Measurements from ENCODE around the gene GP1BB. TPM values are rescaled to one million over a fixed set of nuclear protein-coding genes. Genes with fewer than 3 reads are reported as not detected.

GP1BB gene
- total RNA-seq, 1 experiment from 2014 or later = 4.3 TPM

DNA sequence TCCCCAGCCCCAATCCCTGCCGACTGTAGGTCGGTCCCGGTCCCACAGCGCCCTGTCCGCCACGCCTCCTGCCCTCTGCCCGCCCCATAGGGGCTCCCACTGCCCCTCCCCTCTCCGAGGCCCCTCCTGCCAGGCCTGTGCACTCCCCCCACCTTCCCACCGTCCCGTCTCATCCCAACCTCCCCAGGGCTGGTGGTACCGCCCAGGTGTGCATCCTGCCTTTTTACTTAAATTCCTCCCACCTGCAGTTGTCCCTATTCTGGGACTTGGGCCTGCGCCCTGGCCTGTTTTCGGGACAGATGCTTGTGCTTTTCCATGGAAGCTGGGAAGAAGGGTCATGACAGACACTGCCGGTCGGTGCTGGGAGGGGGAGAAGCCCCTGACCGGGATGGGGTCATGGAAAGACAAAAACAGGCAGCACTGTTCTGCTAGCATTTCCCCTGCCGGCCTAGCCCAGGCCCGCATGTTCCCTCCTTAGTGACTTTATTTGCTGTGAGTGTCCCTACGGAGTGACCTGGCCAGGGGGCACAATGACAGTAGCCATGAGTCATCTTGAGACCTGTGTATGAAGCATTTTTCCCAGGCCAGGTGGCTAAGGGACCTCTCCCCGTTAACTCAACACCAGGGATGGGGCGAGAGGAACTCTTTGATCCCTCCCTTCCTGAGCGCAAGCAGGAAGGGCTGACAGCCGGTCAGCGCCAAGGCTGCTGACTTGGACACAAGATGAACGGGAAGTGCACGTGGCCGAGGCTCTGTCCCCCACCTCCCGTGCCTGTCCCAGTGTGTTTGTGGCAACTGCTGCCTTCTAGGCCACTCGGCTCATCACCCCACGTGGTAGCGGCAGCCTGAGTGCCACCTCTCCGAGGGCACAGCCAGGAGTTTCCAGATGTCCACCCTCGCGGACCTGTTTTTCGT lies 44.3 kb downstream of the GP1BB start (continued):
- TF ChIP-seq, protein P1, sequence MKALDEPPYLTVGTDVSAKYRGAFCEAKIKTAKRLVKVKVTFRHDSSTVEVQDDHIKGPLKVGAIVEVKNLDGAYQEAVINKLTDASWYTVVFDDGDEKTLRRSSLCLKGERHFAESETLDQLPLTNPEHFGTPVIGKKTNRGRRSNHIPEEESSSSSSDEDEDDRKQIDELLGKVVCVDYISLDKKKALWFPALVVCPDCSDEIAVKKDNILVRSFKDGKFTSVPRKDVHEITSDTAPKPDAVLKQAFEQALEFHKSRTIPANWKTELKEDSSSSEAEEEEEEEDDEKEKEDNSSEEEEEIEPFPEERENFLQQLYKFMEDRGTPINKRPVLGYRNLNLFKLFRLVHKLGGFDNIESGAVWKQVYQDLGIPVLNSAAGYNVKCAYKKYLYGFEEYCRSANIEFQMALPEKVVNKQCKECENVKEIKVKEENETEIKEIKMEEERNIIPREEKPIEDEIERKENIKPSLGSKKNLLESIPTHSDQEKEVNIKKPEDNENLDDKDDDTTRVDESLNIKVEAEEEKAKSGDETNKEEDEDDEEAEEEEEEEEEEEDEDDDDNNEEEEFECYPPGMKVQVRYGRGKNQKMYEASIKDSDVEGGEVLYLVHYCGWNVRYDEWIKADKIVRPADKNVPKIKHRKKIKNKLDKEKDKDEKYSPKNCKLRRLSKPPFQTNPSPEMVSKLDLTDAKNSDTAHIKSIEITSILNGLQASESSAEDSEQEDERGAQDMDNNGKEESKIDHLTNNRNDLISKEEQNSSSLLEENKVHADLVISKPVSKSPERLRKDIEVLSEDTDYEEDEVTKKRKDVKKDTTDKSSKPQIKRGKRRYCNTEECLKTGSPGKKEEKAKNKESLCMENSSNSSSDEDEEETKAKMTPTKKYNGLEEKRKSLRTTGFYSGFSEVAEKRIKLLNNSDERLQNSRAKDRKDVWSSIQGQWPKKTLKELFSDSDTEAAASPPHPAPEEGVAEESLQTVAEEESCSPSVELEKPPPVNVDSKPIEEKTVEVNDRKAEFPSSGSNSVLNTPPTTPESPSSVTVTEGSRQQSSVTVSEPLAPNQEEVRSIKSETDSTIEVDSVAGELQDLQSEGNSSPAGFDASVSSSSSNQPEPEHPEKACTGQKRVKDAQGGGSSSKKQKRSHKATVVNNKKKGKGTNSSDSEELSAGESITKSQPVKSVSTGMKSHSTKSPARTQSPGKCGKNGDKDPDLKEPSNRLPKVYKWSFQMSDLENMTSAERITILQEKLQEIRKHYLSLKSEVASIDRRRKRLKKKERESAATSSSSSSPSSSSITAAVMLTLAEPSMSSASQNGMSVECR (CRISPR knock-in tag; IDR thresholded peaks at IDR 0.05; ENCODE audit: borderline replicate concordance) = no peak

DNA sequence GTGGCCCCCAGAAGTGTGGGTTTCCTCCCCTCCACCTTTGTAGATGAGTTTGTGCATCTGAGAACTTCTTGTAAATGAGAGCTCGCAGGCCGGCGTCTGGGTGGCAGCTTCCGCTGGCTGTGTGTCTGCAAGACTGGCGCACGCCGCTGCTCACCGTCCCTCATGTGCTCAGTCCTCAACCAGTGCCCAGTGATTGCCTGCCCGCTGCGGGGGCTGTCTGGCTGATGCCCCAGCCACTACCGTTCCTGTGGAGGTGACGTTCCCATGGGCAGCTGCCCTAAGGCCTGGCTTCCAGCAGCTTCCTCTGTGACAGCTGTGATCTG lies 46.0 kb downstream of the GP1BB start:
- ChIA-PET POLR2A (no interaction called here), CTCF (interaction anchor here (1.6 kb wide), 1 partner anchor 141 kb away, joined by 5 read pairs; no protein-coding TSS in a partner anchor)
- Mint-ChIP-seq H3K9me3 (no peaks in the 10 kb centered on the region), H3K4me3 (no peak overlapping the region), H3K27ac (no peak overlapping the region), H3K36me3 (no peaks in the 10 kb centered on the region), H3K27me3 (ENCODE audit: low read depth) (peaks cover 82% of the 10 kb centered on the region), H3K4me1 (peaks cover 19% of the 10 kb centered on the region)
- DNase-seq (ENCODE audit: low spot score) = no peak
- TF ChIP-seq NFE2L1 (CRISPR knock-in tag; IDR thresholded peaks at IDR 0.05) (no peak), GTF2I (CRISPR knock-in tag; conservative IDR thresholded peaks at IDR 0.05) (no peak), ATF1 (CRISPR knock-in tag; IDR thresholded peaks at IDR 0.05) (no peak), FOXP1 (CRISPR knock-in tag; IDR thresholded peaks at IDR 0.05; ENCODE audit: borderline replicate concordance) (no peak), FOXJ3 (CRISPR knock-in tag; IDR thresholded peaks at IDR 0.05; ENCODE audit: borderline replicate concordance) (no peak), SMAD3 (CRISPR knock-in tag; IDR thresholded peaks at IDR 0.05; ENCODE audit: borderline replicate concordance) (no peak)
- TF ChIP-seq, protein P2, sequence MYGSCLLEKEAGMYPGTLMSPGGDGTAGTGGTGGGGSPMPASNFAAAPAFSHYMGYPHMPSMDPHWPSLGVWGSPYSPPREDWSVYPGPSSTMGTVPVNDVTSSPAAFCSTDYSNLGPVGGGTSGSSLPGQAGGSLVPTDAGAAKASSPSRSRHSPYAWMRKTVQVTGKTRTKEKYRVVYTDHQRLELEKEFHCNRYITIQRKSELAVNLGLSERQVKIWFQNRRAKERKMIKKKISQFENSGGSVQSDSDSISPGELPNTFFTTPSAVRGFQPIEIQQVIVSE (CRISPR knock-in tag; IDR thresholded peaks at IDR 0.05; ENCODE audit: borderline replicate concordance) = no peak
- TF ChIP-seq, protein P3, sequence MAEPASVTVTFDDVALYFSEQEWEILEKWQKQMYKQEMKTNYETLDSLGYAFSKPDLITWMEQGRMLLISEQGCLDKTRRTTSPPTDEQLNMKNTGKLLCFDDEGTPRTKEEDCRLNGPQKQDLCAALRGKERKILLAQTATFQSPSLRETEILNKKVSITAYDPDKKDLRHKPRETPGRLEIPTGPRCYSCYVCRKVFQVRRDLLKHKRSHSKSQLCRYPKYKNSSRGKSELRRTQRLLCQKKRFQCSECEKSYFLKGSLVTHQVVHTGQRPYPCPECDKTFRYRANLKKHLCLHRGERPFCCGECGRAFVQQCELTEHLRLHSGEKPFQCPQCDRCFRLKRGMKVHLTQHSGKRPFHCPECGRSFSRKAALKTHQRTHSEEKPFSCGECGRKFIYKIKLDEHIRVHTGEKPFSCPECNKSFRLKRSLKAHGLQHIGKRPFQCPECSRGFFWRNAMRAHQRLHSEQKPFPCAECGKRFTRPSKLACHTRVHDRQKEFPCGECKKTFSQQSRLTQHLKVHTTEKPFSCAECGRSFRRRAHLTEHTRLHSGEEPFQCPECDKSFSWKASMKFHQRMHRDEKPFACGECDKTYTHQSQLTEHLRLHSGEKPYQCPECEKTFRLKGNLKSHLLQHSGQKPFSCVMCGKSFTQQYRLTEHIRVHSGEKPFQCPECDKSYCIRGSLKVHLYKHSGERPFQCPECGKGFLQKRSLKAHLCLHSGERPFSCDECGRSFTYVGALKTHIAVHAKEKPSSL (CRISPR knock-in tag; conservative IDR thresholded peaks at IDR 0.05) = no peak
- no peak for ATAC-seq

DNA sequence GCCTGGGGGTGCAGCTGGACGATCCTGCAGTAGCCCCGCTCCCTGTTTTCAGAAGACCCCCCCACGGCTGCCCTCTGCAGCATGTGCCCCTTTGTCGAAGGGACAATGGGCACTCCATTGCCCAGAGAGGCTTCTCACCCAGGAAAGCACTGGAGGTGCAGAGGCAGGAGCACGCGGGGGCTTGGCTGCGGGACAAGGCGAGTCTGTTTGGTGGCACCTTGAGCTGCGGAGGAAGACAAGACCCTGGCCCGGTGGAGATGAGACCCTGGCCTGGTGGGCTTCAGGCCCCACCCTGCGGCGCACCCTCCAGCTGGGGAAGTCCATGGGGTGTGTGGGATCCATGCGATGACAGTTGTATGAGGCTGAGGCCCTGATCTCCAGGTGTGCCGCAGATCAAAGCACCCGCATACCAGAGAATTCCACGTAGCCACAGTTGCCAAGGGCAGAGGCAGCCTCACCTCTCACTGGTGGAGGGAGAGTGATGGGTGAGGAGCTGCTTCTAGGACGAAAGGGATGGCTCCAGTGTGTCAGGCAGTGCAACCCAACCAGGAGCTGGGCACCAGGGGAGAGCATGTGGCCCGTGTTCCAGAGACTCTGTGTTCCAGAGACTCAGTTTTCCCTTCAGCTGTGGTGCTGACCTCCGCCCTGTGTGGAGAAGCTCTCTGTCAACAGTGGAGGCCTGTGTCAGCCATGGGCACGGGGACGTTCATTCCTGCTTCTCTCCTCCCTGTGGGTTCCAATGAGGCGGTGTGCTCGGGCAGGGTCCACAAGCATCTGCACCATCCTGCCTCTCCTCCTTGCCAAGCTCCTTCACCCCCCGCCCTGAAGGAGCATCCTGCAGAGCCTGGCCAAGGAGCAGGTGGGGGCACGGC lies 47.2 kb downstream of the GP1BB start:
- peak; percentile 6 for DNase-seq (ENCODE audit: low spot score)
- Mint-ChIP-seq H3K4me3 (no peak overlapping the region), H3K27me3 (ENCODE audit: low read depth) (peaks cover 70% of the 10 kb centered on the region), H3K4me1 (peaks cover 8% of the 10 kb centered on the region), H3K27ac (no peak overlapping the region), H3K36me3 (no peaks in the 10 kb centered on the region), H3K9me3 (no peaks in the 10 kb centered on the region)
- ATAC-seq = no peak
- ChIA-PET POLR2A (interaction anchor here (0.6 kb wide), 1 partner anchor 279 kb away, joined by 3 read pairs; no protein-coding TSS in a partner anchor), CTCF (interaction anchor here (0.9 to 1.6 kb wide), 4 partner anchors 40 to 183 kb away, joined by 3 to 5 read pairs (median 4); no protein-coding TSS in a partner anchor)
- TF ChIP-seq, protein P4, sequence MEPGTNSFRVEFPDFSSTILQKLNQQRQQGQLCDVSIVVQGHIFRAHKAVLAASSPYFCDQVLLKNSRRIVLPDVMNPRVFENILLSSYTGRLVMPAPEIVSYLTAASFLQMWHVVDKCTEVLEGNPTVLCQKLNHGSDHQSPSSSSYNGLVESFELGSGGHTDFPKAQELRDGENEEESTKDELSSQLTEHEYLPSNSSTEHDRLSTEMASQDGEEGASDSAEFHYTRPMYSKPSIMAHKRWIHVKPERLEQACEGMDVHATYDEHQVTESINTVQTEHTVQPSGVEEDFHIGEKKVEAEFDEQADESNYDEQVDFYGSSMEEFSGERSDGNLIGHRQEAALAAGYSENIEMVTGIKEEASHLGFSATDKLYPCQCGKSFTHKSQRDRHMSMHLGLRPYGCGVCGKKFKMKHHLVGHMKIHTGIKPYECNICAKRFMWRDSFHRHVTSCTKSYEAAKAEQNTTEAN (CRISPR knock-in tag; IDR thresholded peaks at IDR 0.05) = no peak
- TF ChIP-seq ESRRA (CRISPR knock-in tag; IDR thresholded peaks at IDR 0.05; ENCODE audit: borderline replicate concordance) (no peak), GABPB1 (CRISPR knock-in tag; IDR thresholded peaks at IDR 0.05) (no peak), NR2C2 (CRISPR knock-in tag; IDR thresholded peaks at IDR 0.05) (no peak)
- TF ChIP-seq, protein P5, sequence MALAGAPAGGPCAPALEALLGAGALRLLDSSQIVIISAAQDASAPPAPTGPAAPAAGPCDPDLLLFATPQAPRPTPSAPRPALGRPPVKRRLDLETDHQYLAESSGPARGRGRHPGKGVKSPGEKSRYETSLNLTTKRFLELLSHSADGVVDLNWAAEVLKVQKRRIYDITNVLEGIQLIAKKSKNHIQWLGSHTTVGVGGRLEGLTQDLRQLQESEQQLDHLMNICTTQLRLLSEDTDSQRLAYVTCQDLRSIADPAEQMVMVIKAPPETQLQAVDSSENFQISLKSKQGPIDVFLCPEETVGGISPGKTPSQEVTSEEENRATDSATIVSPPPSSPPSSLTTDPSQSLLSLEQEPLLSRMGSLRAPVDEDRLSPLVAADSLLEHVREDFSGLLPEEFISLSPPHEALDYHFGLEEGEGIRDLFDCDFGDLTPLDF (CRISPR knock-in tag; IDR thresholded peaks at IDR 0.05) = no peak

Data from WTC11 (cell line).